Ovary (tissue), 9 donors: ENCODE measurements around the gene MAGEE2. TPM values are rescaled to one million over a fixed set of nuclear protein-coding genes. Genes with fewer than 3 reads are reported as not detected.

Experiments used
- DNase-seq, 5 donors: peaks; one replicate each; pipeline ENCODE4 v3.0.0-alpha.2; 2019 to 2020
- H3K27ac ChIP-seq, 2 donors: fragments of 200-600 bp; one replicate each; pipeline versions ENCODE4 v1.5.1 to v1.8.0; 2019 to 2022
- H3K27me3 ChIP-seq: fragments of 200-600 bp; one replicate; pipeline ENCODE4 v1.8.0; 2022
- H3K36me3 ChIP-seq: fragments of 200-600 bp; sonication (generic); one replicate; pipeline ENCODE4 v1.5.1; 2019
- H3K4me1 ChIP-seq: one replicate; pipeline ENCODE4 v1.8.1; 2013; ENCODE audit warnings: mild to moderate bottlenecking, moderate library complexity; ENCODE audit not compliant: insufficient read depth
- H3K4me3 ChIP-seq: fragments of 200-600 bp; sonication (generic); one replicate; pipeline ENCODE4 v1.5.1; 2017
- H3K9me3 ChIP-seq, 2 donors: fragments of 200-600 bp in 1 of 2; sonication (generic) in 1 of 2; one replicate each; pipeline versions ENCODE4 v1.5.1 to v1.8.1; 2013 to 2019; ENCODE audit warnings: mild to moderate bottlenecking in 1 of 2, moderate library complexity in 1 of 2
- CTCF ChIP-seq, 3 donors: fragments of 450-650 bp in 2 of 3; fragments of 200-600 bp in 1 of 3; IDR thresholded peaks; one replicate each; pipeline versions ENCODE4 v1.5.1 to v1.8.0; 2016 to 2022; ENCODE audit warnings: antibody characterized with exemption in 3 of 3, mild to moderate bottlenecking in 1 of 3
- EP300 ChIP-seq: sonication (generic); formaldehyde crosslinking; IDR thresholded peaks from one replicate; pipeline ENCODE4 v1.6.1; 2017; ENCODE audit warnings: antibody characterized with exemption
- POLR2A ChIP-seq: fragments of 450-650 bp; IDR thresholded peaks from one replicate; pipeline ENCODE4 v1.6.1; 2017; ENCODE audit warnings: antibody characterized with exemption, mild to moderate bottlenecking, moderate library complexity
- WGBS, 3 donors: extraction: QIAGEN DNeasy Blood & Tissue Kit in 1 of 3; methylation state at CpG; one replicate each; pipeline versions ENCODE4 v1.1.5 to v1.1.7; 2013 to 2017; 5-methylcytosine and 5-hydroxymethylcytosine counted together
- intact Hi-C, 4 donors: fragments of 100-400 bp; cut with DNase I; formaldehyde crosslinking; loops; one replicate each; pipeline versions ENCODE4 v1.11.0 to v1.15.1; 2022 to 2023
- polyA plus RNA-seq, 2 donors: library from polyadenylated mRNA; stranded (reverse); fragments of 200-250 nt in 1 of 2; fragments of 350-450 nt in 1 of 2; fragmentation: Illumina TruSeq in 1 of 2; extraction: RNeasy Lipid Tissue Mini Kit (QIAGEN cat#74804) in 1 of 2; gene quantifications; one replicate each; pipeline ENCODE4 v1.2.3, GENCODE V29; 2013 to 2014
- total RNA-seq, 7 donors: library from RNA; depleted of rRNA in 2 of 7; stranded (reverse); fragments of >200 nt in 2 of 7; fragmentation: NEBNext Ultra II Directional in 3 of 7; extraction: Animal tissue kit (Norgen Biotek cat#: 25700) in 3 of 7; gene quantifications; one replicate each; pipeline versions ENCODE4 v1.1.0 to v1.2.4, GENCODE V29; 2016 to 2023
- donor health status: DM: no; HTN: no; CAD: no; lungs with moderate emphysema.
- donor health status: DM: no; HTN: no; CAD: no.
- donor health status: Bipolar disorder and iron deficiency.
- donor health status: DM: yes; HTN: yes; CAD: no.
- donor health status: DM: no; HTN: no; CAD: no.
- donor health status: DM: yes; HTN: yes; CAD: no.

The MAGEE2 gene
- total and polyA plus RNA-seq, 9 donors: 0.10 to 0.25 (median 0.18) TPM; not detected in 4

DNA sequence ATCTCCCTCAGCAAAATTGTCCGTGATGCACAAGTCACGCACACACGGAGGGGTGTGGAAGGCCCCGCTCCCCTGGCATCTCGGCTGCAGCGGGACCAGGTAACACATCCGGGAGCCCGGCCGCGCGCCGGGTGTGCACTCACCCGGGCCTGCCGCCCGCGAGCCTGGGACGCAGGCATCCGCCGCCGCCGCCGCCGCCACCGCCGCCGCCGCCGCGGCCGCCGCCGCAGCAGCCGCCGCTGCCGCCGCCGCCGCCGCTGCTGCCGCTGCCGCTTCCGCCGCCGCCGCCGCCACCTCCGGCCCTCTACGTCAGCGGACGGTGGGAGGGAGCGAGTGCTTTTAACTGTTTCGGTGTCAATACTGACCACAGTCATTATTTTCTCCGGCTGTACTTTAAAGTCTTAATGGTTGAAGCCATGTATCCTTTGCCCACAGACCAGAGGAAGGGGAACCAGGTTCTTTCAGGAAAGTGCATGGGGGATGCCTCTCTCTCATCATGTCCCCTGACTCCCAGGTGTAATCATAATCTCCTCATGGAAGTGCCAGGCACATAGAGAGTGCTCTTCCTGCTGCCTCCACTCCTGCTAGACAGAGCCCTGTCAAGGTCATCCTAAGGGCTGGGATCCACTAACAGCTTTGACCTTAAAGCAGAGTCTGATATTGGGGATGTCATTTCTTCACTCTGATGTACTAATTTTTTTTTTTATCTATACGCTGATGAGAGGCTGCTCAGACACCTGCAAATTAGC lies 38.0 kb downstream of the MAGEE2 start:
- Histone ChIP-seq H3K36me3 (no peaks in the 10 kb centered on the region), H3K27me3 (no peaks in the 10 kb centered on the region), H3K27ac (peak overlapping the region in 1 of 2 donors; percentile 35), H3K4me3 (peak overlapping the region; percentile 40), H3K4me1 (no peaks in the 10 kb centered on the region), H3K9me3 (no peaks in the 10 kb centered on the region)
- no peak for TF ChIP-seq EP300
- no peak for TF ChIP-seq CTCF (IDR thresholded peaks at IDR 0.05)
- no peak for TF ChIP-seq POLR2A
- intact Hi-C loops: no loop called here
- 45 to 60% (median 52%) methylated on average over 54 of the region's 54 CpGs for WGBS, 3 donors
- DNase-seq: peak; percentile 24 to 57 (median 42)
